H9 (cell line): Measurements from ENCODE around the gene KRTAP10-10. TPM values are rescaled to one million over a fixed set of nuclear protein-coding genes. Genes with fewer than 3 reads are reported as not detected.
"Not testable (repeated sequence)": the region's sequence is repeated elsewhere in the genome, so short reads cannot be mapped to it uniquely, and the experiment has no call there.

Experiments used
- DNase-seq: peaks from one replicate; pipeline ENCODE4 v3.0.0-alpha.2; 2017
- H2AFZ ChIP-seq: one replicate; pipeline ENCODE4 v1.6.1; 2013; ENCODE audit warnings: mild to moderate bottlenecking, low read length, control low read depth, moderate library complexity
- H2AK5ac ChIP-seq: 2 replicates; pipeline ENCODE4 v1.6.1; 2013; ENCODE audit warnings: low read length, control low read depth, mixed read lengths; ENCODE audit not compliant: insufficient read length
- H2BK120ac ChIP-seq: one replicate; pipeline ENCODE4 v1.6.1; 2013; ENCODE audit warnings: low read depth, mild to moderate bottlenecking, low read length, control low read depth, inconsistent platforms; ENCODE audit not compliant: poor library complexity, severe bottlenecking
- H2BK12ac ChIP-seq: 2 replicates; pipeline ENCODE4 v1.6.1; 2013; ENCODE audit warnings: low read length, control low read depth, mixed read lengths, low read depth; ENCODE audit not compliant: insufficient read length
- H2BK15ac ChIP-seq: 2 replicates; pipeline ENCODE4 v1.6.1; 2013; ENCODE audit warnings: low read depth, low read length, control low read depth
- H2BK20ac ChIP-seq: one replicate; pipeline ENCODE4 v1.6.1; 2013; ENCODE audit warnings: low read depth, mild to moderate bottlenecking, low read length, control low read depth, inconsistent platforms; ENCODE audit not compliant: poor library complexity, severe bottlenecking
- H2BK5ac ChIP-seq: 2 replicates; pipeline ENCODE4 v1.6.1; 2013; ENCODE audit warnings: low read length, control low read depth, mixed read lengths; ENCODE audit not compliant: insufficient read length
- H3K14ac ChIP-seq: 2 replicates; pipeline ENCODE4 v1.6.1; 2013; ENCODE audit warnings: low read length, control low read depth; ENCODE audit not compliant: insufficient read depth
- H3K18ac ChIP-seq: 2 replicates; pipeline ENCODE4 v1.6.1; 2013; ENCODE audit warnings: low read depth, mild to moderate bottlenecking, mixed read lengths, low read length, control low read depth; ENCODE audit not compliant: insufficient read length
- H3K23ac ChIP-seq: 2 replicates; pipeline ENCODE4 v1.6.1; 2013; ENCODE audit warnings: low read length, control low read depth, mixed read lengths, low read depth; ENCODE audit not compliant: insufficient read length
- H3K23me2 ChIP-seq: 2 replicates; pipeline ENCODE4 v1.6.1; 2013; ENCODE audit warnings: low read depth, mild to moderate bottlenecking, mixed read lengths, low read length, control low read depth; ENCODE audit not compliant: insufficient read length, poor library complexity, severe bottlenecking
- H3K27ac ChIP-seq: 2 replicates; pipeline ENCODE4 v1.5.1; 2013; ENCODE audit warnings: low read length, control low read depth, mixed read lengths, low read depth; ENCODE audit not compliant: insufficient read length
- H3K27me3 ChIP-seq: 2 replicates; pipeline ENCODE4 v1.6.1; 2013; ENCODE audit warnings: low read length, control low read depth, inconsistent platforms; ENCODE audit not compliant: insufficient read depth
- H3K4ac ChIP-seq: 2 replicates; pipeline ENCODE4 v1.6.1; 2013; ENCODE audit warnings: low read depth, mild to moderate bottlenecking, control low read depth, inconsistent platforms, low read length, moderate library complexity
- H3K4me1 ChIP-seq: 2 replicates; pipeline ENCODE4 v1.6.1; 2013; ENCODE audit warnings: low read length, control low read depth, inconsistent platforms; ENCODE audit not compliant: insufficient read depth
- H3K4me2 ChIP-seq: 2 replicates; pipeline ENCODE4 v1.6.1; 2013; ENCODE audit warnings: low read length, control low read depth, mixed read lengths; ENCODE audit not compliant: insufficient read length, insufficient read depth
- H3K56ac ChIP-seq: 2 replicates; pipeline ENCODE4 v1.6.1; 2013; ENCODE audit warnings: low read depth, mild to moderate bottlenecking, mixed read lengths, low read length, control low read depth; ENCODE audit not compliant: insufficient read length
- H3K79me1 ChIP-seq: 2 replicates; pipeline ENCODE4 v1.6.1; 2013; ENCODE audit warnings: low read depth, mild to moderate bottlenecking, moderate library complexity, low read length, control low read depth, inconsistent platforms; ENCODE audit not compliant: insufficient read depth, poor library complexity, severe bottlenecking
- H3K79me2 ChIP-seq: 2 replicates; pipeline ENCODE4 v1.6.1; 2013; ENCODE audit warnings: low read length, control low read depth, inconsistent platforms; ENCODE audit not compliant: insufficient read depth
- H3K9ac ChIP-seq: 2 replicates; pipeline ENCODE4 v1.6.1; 2013; ENCODE audit warnings: low read length, control low read depth, mixed read lengths; ENCODE audit not compliant: insufficient read length; ENCODE audit errors: extremely low read depth
- H3K9me3 ChIP-seq: one replicate; pipeline ENCODE4 v1.6.1; 2013; ENCODE audit warnings: low read depth, low read length, inconsistent platforms; ENCODE audit not compliant: control insufficient read depth
- H3T11ph ChIP-seq: one replicate; pipeline ENCODE4 v1.6.1; 2013; ENCODE audit warnings: mild to moderate bottlenecking, low read length, control low read depth, inconsistent platforms
- H4K20me1 ChIP-seq: one replicate; pipeline ENCODE4 v1.6.1; 2013; ENCODE audit not compliant: control insufficient read depth, insufficient read length, insufficient read depth
- H4K5ac ChIP-seq: 2 replicates; pipeline ENCODE4 v1.6.1; 2013; ENCODE audit warnings: low read depth, mild to moderate bottlenecking, mixed read lengths, low read length, control low read depth; ENCODE audit not compliant: insufficient read length
- H4K8ac ChIP-seq: replicated peaks from 2 replicates; pipeline ENCODE4 v1.6.1; 2013; ENCODE audit warnings: low read length, control low read depth, mixed read lengths, low read depth; ENCODE audit not compliant: insufficient read length
- H4K91ac ChIP-seq: 2 replicates; pipeline ENCODE4 v1.6.1; 2013; ENCODE audit warnings: low read depth, mild to moderate bottlenecking, moderate library complexity, mixed read lengths, low read length, control low read depth; ENCODE audit not compliant: insufficient read length
- H3K27ac Mint-ChIP-seq, 3 experiments: 2 replicates in 2 of 3; 3 replicates in 1 of 3; pipeline ENCODE4 v1.8.0; 2020 to 2021; ENCODE audit warnings: mixed read lengths in 3 of 3, mild to moderate bottlenecking in 1 of 3, moderate library complexity in 1 of 3
- H3K27me3 Mint-ChIP-seq: 2 replicates; pipeline ENCODE4 v1.8.0; 2021; ENCODE audit warnings: low read depth, mild to moderate bottlenecking, moderate library complexity, mixed read lengths
- H3K36me3 Mint-ChIP-seq, 3 experiments: 2 replicates in 2 of 3; 3 replicates in 1 of 3; pipeline ENCODE4 v1.8.0; 2020 to 2021; ENCODE audit warnings: low read depth in 3 of 3, mixed read lengths in 3 of 3; ENCODE audit not compliant: insufficient read depth in 1 of 3
- H3K4me1 Mint-ChIP-seq, 2 experiments: 2 replicates each; pipeline ENCODE4 v1.8.0; 2020; ENCODE audit warnings: mixed read lengths in 2 of 2
- H3K4me3 Mint-ChIP-seq, 2 experiments: 2 replicates in 1 of 2; 3 replicates in 1 of 2; pipeline ENCODE4 v1.8.0; 2020 to 2021; ENCODE audit warnings: mild to moderate bottlenecking in 2 of 2, mixed read lengths in 2 of 2, moderate library complexity in 1 of 2
- H3K9me3 Mint-ChIP-seq, 2 experiments: 2 replicates in 1 of 2; 3 replicates in 1 of 2; pipeline ENCODE4 v1.8.0; 2020; ENCODE audit warnings: mild to moderate bottlenecking in 2 of 2, mixed read lengths in 2 of 2, moderate library complexity in 1 of 2
- WGBS: extraction: QIAGEN DNeasy Blood & Tissue Kit; methylation state at CpG from one replicate; pipeline ENCODE4 v1.1.7; 2013; ENCODE audit warnings: missing lambda C conversion rate, low lambda C conversion rate, mixed read lengths; ENCODE audit not compliant: insufficient read length; ENCODE audit errors: extremely low coverage; 5-methylcytosine and 5-hydroxymethylcytosine counted together
- total RNA-seq: library from RNA; stranded (reverse); gene quantifications from 2 replicates; pipeline ENCODE4 v1.2.1, GENCODE V29; 2021
- TF ChIP-seq, protein P1 (sequence below): fragments of 200-600 bp; sonication (generic); conservative IDR thresholded peaks from 3 replicates; pipeline ENCODE4 v1.8.0; 2021; ENCODE audit warnings: antibody characterized with exemption, mild to moderate bottlenecking

KRTAP10-10 gene
- total RNA-seq, 1 experiment from 2014 or later: not detected

DNA sequence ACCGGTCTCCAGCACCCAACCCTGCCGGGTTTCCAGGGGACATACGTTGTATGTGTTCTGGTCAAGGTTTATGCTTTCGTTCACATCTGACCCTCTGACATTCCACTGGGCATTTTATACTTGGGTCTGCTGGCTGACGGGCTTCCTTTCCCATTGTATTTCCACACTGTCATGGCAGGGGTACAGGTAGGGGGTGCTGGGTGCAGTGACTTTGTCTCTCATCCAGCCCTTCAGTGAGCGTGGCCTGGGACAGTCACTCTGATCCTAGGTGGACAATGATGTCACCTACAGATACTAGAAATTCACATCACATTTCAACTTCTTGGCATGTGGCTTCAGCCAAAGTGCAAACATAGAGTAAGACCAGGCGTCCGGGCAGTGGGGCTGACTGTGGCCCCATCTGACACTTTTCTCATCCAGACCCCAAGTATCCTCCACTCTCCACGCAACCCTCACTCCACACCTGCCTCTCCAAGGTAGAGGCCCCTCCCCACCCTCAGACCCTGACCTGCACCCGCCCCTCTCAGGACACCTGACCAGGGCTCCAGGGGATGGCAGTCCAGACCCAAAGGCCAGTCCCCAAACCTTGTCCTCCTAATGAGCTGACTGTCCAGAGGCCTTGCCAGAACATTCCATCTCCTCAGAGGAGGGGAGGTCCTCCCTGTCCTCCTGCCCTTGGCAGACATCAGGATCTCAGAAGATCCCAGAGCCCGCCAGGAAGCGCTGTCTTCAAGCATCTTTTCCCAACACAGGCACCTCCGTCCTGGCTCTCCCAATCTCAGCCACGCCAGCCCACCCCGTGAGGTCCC lies 743 bp upstream of the KRTAP10-10 start:
- Histone ChIP-seq H2AK5ac (no peak overlapping the region), H3K27ac (no peak overlapping the region), H3K14ac (no peak overlapping the region; the same call in 1 of the 2 replicates), H2BK12ac (no peak overlapping the region), H4K5ac (no peak overlapping the region), H4K91ac (no peak overlapping the region), H3K9me3 (no peaks in the 10 kb centered on the region), H2BK15ac (no peak overlapping the region), H3K27me3 (no peaks in the 10 kb centered on the region), H3K9ac (no peak overlapping the region), H2BK20ac (no peak overlapping the region), H4K20me1 (no peaks in the 10 kb centered on the region), H4K8ac (no peak overlapping the region), H3K23ac (no peak overlapping the region), H2BK5ac (no peak overlapping the region), H3K79me1 (no peaks in the 10 kb centered on the region), H3K79me2 (no peaks in the 10 kb centered on the region), H3K4me1 (no peaks in the 10 kb centered on the region), H3K4ac (no peak overlapping the region), H3T11ph (no peak overlapping the region), H2AFZ (no peak overlapping the region), H3K4me2 (no peak overlapping the region), H3K23me2 (no peaks in the 10 kb centered on the region), H2BK120ac (no peak overlapping the region), H3K56ac (no peak overlapping the region), H3K18ac (no peak overlapping the region)
- TF ChIP-seq, protein P1, sequence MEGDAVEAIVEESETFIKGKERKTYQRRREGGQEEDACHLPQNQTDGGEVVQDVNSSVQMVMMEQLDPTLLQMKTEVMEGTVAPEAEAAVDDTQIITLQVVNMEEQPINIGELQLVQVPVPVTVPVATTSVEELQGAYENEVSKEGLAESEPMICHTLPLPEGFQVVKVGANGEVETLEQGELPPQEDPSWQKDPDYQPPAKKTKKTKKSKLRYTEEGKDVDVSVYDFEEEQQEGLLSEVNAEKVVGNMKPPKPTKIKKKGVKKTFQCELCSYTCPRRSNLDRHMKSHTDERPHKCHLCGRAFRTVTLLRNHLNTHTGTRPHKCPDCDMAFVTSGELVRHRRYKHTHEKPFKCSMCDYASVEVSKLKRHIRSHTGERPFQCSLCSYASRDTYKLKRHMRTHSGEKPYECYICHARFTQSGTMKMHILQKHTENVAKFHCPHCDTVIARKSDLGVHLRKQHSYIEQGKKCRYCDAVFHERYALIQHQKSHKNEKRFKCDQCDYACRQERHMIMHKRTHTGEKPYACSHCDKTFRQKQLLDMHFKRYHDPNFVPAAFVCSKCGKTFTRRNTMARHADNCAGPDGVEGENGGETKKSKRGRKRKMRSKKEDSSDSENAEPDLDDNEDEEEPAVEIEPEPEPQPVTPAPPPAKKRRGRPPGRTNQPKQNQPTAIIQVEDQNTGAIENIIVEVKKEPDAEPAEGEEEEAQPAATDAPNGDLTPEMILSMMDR: no peak
- H3K4me3 Mint-ChIP-seq: no peak overlapping the region
- DNase-seq: no peak
- peaks cover 16% of the 10 kb centered on the region for H3K27me3 Mint-ChIP-seq
- H3K4me1 Mint-ChIP-seq: peaks cover 8 to 11% of the 10 kb centered on the region in 2 experiments
- H3K36me3 Mint-ChIP-seq: peaks cover 3 to 10% (median 7%) of the 10 kb centered on the region in 3 experiments; a peak in 5 of 7 replicates
- WGBS: no CpG with 5 or more reads among the region's 15 CpGs
- peaks cover 16 to 17% of the 10 kb centered on the region in 2 experiments for H3K9me3 Mint-ChIP-seq
- H3K27ac Mint-ChIP-seq: no peak overlapping the region

GRCh38 chr21:44637851-44638348 lies 744 bp downstream of the KRTAP10-10 start:
- H3T11ph ChIP-seq, H3K9ac ChIP-seq, H3K9me3 ChIP-seq, H4K5ac ChIP-seq, H3K56ac ChIP-seq, H2AFZ ChIP-seq, H3K14ac ChIP-seq, DNase-seq, H3K27ac ChIP-seq, H3K4me2 ChIP-seq, H2BK20ac ChIP-seq, H3K4ac ChIP-seq, H4K20me1 ChIP-seq, H3K23me2 ChIP-seq, H2BK12ac ChIP-seq, H2BK15ac ChIP-seq, H3K79me2 ChIP-seq, H4K91ac ChIP-seq, H3K27me3 ChIP-seq, H3K9me3 Mint-ChIP-seq, H3K23ac ChIP-seq, H2BK5ac ChIP-seq, H2BK120ac ChIP-seq, H3K18ac ChIP-seq, H3K79me1 ChIP-seq, H3K4me1 ChIP-seq, H2AK5ac ChIP-seq, H3K4me3 Mint-ChIP-seq, H4K8ac ChIP-seq, H3K36me3 Mint-ChIP-seq: not testable (repeated sequence)
- WGBS: no CpG with 5 or more reads among the region's 12 CpGs
- H3K4me1 Mint-ChIP-seq: peaks cover 9 to 11% of the 10 kb centered on the region in 2 experiments
- H3K27ac Mint-ChIP-seq: peak overlapping the region in 1 of 3 experiments; percentile 80; a peak in 2 of 7 replicates
- peaks cover 10% of the 10 kb centered on the region for H3K27me3 Mint-ChIP-seq
